DMS79 (cell line): ENCODE data around the gene RGS19.

Source experiments
- DNase-seq: peaks from one replicate; lab custom pipeline; 2025; lab: John Stamatoyannopoulos, UW

Gene RGS19

GRCh38 chr20:64063389-64064144, 15.8 kb downstream of the RGS19 start:
- no peak for DNase-seq

- DNase-seq: peak; percentile 91
Measured at GRCh38 chr20:64062596-64063388, 16.5 kb downstream of the RGS19 start, which contains the start of gene TCEA2. TSS of gene TCEA2 (plus strand) at chr20:64063198. CDS start at chr20:64063313, 115 bp downstream.

GRCh38 chr20:64062276-64062595, 17.1 kb downstream of the RGS19 start:
- no peak for DNase-seq

GRCh38 chr20:64058536-64058935, 20.8 kb downstream of the RGS19 start:
- DNase-seq: no peak

- DNase-seq: peak; percentile 43
Measured at GRCh38 chr20:64057628-64058498, 21.5 kb downstream of the RGS19 start.

- no peak for DNase-seq
Measured at GRCh38 chr20:64056889-64057627, 22.3 kb downstream of the RGS19 start.

- DNase-seq: no peak
Measured at GRCh38 chr20:64056639-64056888, 22.8 kb downstream of the RGS19 start.

- no peak for DNase-seq
Measured at GRCh38 chr20:64055893-64056638, 23.3 kb downstream of the RGS19 start.

- DNase-seq: no peak
Measured at GRCh38 chr20:64055396-64055892, 23.9 kb downstream of the RGS19 start.

- no peak for DNase-seq
Measured at GRCh38 chr20:64053841-64054661, 25.3 kb downstream of the RGS19 start.

- no peak for DNase-seq
Measured at GRCh38 chr20:64052987-64053840, 26.1 kb downstream of the RGS19 start.

- no peak for DNase-seq
Measured at GRCh38 chr20:64052326-64052722, 27.0 kb downstream of the RGS19 start.

- no peak for DNase-seq
Measured at GRCh38 chr20:64051561-64052325, 27.6 kb downstream of the RGS19 start.

- DNase-seq: no peak
Measured at GRCh38 chr20:64051033-64051452, 28.3 kb downstream of the RGS19 start.

GRCh38 chr20:64050261-64051032, 28.9 kb downstream of the RGS19 start:
- DNase-seq: no peak

GRCh38 chr20:64049878-64050260, 29.4 kb downstream of the RGS19 start:
- DNase-seq: no peak

GRCh38 chr20:64049060-64049877, 30.0 kb downstream of the RGS19 start, which contains the start of gene SOX18:
TSS of gene SOX18 (minus strand) at chr20:64049639. CDS start at chr20:64049516, 123 bp downstream.
- DNase-seq: no peak
